CD4-positive, alpha-beta memory T cell (primary cell): ENCODE measurements around the gene KRTAP4-3. TPM values are rescaled to one million over a fixed set of nuclear protein-coding genes. Genes with fewer than 3 reads are reported as not detected.
"Not testable (repeated sequence)": the region's sequence is repeated elsewhere in the genome, so short reads cannot be mapped to it uniquely, and the experiment has no call there.

Experiments
- CTCF ChIA-PET: fragments of 350-600 bp; sonication (Branson Sonifier 250); formaldehyde crosslinking; loops from one replicate; lab custom pipeline; 2021; ENCODE audit warnings: inconsistent platforms; ENCODE audit not compliant: partially characterized antibody; lab: Charles Lee
- POLR2A ChIA-PET: fragments of 350-600 bp; sonication (Branson Sonifier 250); formaldehyde crosslinking; loops from one replicate; lab custom pipeline; 2021; ENCODE audit not compliant: partially characterized antibody; lab: Charles Lee
- DNase-seq, 5 donors: peaks; one replicate each; pipeline versions ENCODE4 v3.0.0 to v3.0.0-alpha.2; 2020 to 2022; ENCODE audit warnings: mixed read lengths in 1 of 5
- H3K27ac ChIP-seq: one replicate; pipeline ENCODE4 v1.7.0; 2013; ENCODE audit warnings: low read depth, low read length
- H3K27me3 ChIP-seq: 2 replicates; pipeline ENCODE4 v1.7.0; 2013; ENCODE audit warnings: mild to moderate bottlenecking, low read length, moderate library complexity; ENCODE audit not compliant: insufficient read depth
- H3K36me3 ChIP-seq: 2 replicates; pipeline ENCODE4 v1.7.0; 2013; ENCODE audit warnings: mild to moderate bottlenecking, low read length, moderate library complexity; ENCODE audit not compliant: insufficient read depth
- H3K4me1 ChIP-seq: 2 replicates; pipeline ENCODE4 v1.7.0; 2013; ENCODE audit warnings: mild to moderate bottlenecking, low read length, moderate library complexity; ENCODE audit not compliant: insufficient read depth
- H3K4me3 ChIP-seq, 2 donors: one replicate each; pipeline ENCODE4 v1.7.0; 2013; ENCODE audit warnings: low read length in 2 of 2, mild to moderate bottlenecking in 1 of 2
- H3K9me3 ChIP-seq, 2 donors: one replicate each; pipeline ENCODE4 v1.7.0; 2013; ENCODE audit warnings: low read length in 2 of 2, control low read depth in 1 of 2; ENCODE audit not compliant: control insufficient read depth in 1 of 2
- H3K27ac Mint-ChIP-seq, 7 donors: one replicate each; pipeline ENCODE4 v1.8.0; 2020 to 2021; ENCODE audit warnings: mixed read lengths in 7 of 7, mild to moderate bottlenecking in 6 of 7, inconsistent platforms in 3 of 7, moderate library complexity in 3 of 7
- H3K27me3 Mint-ChIP-seq, 2 donors: one replicate each; pipeline ENCODE4 v1.8.0; 2020 to 2021; ENCODE audit warnings: mixed read lengths in 2 of 2
- H3K36me3 Mint-ChIP-seq, 2 donors: one replicate each; pipeline ENCODE4 v1.8.0; 2020 to 2021; ENCODE audit warnings: mixed read lengths in 2 of 2, inconsistent platforms in 1 of 2, mild to moderate bottlenecking in 1 of 2
- H3K4me1 Mint-ChIP-seq, 4 donors: one replicate each; pipeline ENCODE4 v1.8.0; 2020 to 2021; ENCODE audit warnings: mixed read lengths in 4 of 4, mild to moderate bottlenecking in 1 of 4
- H3K4me3 Mint-ChIP-seq, 8 donors: one replicate each; pipeline ENCODE4 v1.8.0; 2020 to 2021; ENCODE audit warnings: mixed read lengths in 8 of 8, mild to moderate bottlenecking in 7 of 8, moderate library complexity in 6 of 8, inconsistent platforms in 3 of 8
- H3K9me3 Mint-ChIP-seq, 8 donors: one replicate each; pipeline ENCODE4 v1.8.0; 2020 to 2021; ENCODE audit warnings: mixed read lengths in 8 of 8, mild to moderate bottlenecking in 5 of 8, inconsistent platforms in 3 of 8, moderate library complexity in 1 of 8
- intact Hi-C: fragments of 100-400 bp; cut with micrococcal nuclease; formaldehyde crosslinking; loops from one replicate; pipeline ENCODE4 v1.15.1; 2023
- polyA plus RNA-seq, 2 donors: library from polyadenylated mRNA; unstranded; fragments of 300-500 nt; fragmentation: Illumina TruSeq; gene quantifications; one replicate each; pipeline ENCODE4 v1.2.3, GENCODE V29; 2021
- total RNA-seq, 2 experiments: library from RNA; stranded (reverse); gene quantifications; one replicate each; pipeline ENCODE4 v1.2.3, GENCODE V29; 2021

KRTAP4-3 gene
- total and polyA plus RNA-seq, 4 experiments from 2014 or later, result not detected

DNA sequence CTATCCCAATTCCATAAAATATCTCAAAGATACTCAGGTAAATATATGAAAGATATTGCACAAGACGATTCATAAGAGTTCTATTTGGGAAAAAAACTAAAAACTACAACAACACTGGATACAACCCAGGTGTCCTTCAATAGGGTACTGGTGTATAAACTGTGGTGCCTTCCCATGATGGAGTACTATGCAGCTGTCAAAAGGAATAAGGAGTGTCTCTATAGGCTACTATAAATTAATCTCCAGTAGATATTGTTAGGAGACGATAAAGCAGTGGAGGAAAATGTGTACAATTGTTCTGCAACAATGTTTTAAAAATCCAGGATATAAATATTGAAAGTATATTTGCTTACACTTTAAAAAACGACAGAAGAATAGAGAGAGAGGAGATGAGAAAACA is 41.6 kb downstream of the KRTAP4-3 start:
- H3K27me3 ChIP-seq, result no peaks in the 10 kb centered on the region
- Mint-ChIP-seq H3K4me1 (peaks cover 11 to 91% (median 51%) of the 10 kb centered on the region in 4 donors), H3K4me3 (peak overlapping the region in 3 of 8 donors; percentile 39 to 75 (median 71)), H3K27ac (peak overlapping the region in 3 of 7 donors; percentile 43 to 64 (median 59)), H3K9me3 (peaks cover 0 to 7% (median 3%) of the 10 kb centered on the region in 8 donors), H3K27me3 (no peaks in the 10 kb centered on the region), H3K36me3 (no peaks in the 10 kb centered on the region)
- intact Hi-C loops, result loop anchor here (5.0 kb wide), 1 partner anchor 181 kb away; the partner anchor contains the start of gene KRTAP16-1
- peaks cover 47% of the 10 kb centered on the region for H3K4me1 ChIP-seq
- DNase-seq, result no peak
- no peaks in the 10 kb centered on the region for H3K36me3 ChIP-seq
- no peak overlapping the region for H3K4me3 ChIP-seq
- H3K9me3 ChIP-seq, result no peaks in the 10 kb centered on the region
- no peak overlapping the region for H3K27ac ChIP-seq
- ChIA-PET POLR2A (interaction anchor here (0.7 kb wide), 1 partner anchor 207 kb away, joined by 3 read pairs; no protein-coding TSS in a partner anchor), CTCF (interaction anchor here (1.6 kb wide), 1 partner anchor 196 kb away, joined by 5 read pairs; no protein-coding TSS in a partner anchor)

- Mint-ChIP-seq H3K27me3 (no peaks in the 10 kb centered on the region), H3K27ac (peak overlapping the region in 1 of 7 donors; percentile 93), H3K4me1 (peaks cover 11 to 88% (median 53%) of the 10 kb centered on the region in 4 donors), H3K4me3 (peak overlapping the region in 3 of 8 donors; percentile 44 to 87 (median 51)), H3K9me3 (peaks cover 0 to 7% (median 4%) of the 10 kb centered on the region in 8 donors), H3K36me3 (no peaks in the 10 kb centered on the region)
- Histone ChIP-seq H3K27me3 (no peaks in the 10 kb centered on the region), H3K36me3 (no peaks in the 10 kb centered on the region), H3K4me3 (no peak overlapping the region), H3K4me1 (peaks cover 52% of the 10 kb centered on the region), H3K27ac (no peak overlapping the region), H3K9me3 (no peaks in the 10 kb centered on the region)
- intact Hi-C loops, result loop anchor here (5.0 kb wide), 1 partner anchor 182 kb away; the partner anchor contains the start of gene KRTAP16-1
- DNase-seq, result no peak
- CTCF ChIA-PET, result no interaction called here
- POLR2A ChIA-PET, result interaction anchor here (1.2 kb wide), 1 partner anchor 9 kb away, joined by 3 read pairs; no protein-coding TSS in a partner anchor
Observed at GRCh38 chr17:41125064-41125463, 43.0 kb downstream of the KRTAP4-3 start.

DNA sequence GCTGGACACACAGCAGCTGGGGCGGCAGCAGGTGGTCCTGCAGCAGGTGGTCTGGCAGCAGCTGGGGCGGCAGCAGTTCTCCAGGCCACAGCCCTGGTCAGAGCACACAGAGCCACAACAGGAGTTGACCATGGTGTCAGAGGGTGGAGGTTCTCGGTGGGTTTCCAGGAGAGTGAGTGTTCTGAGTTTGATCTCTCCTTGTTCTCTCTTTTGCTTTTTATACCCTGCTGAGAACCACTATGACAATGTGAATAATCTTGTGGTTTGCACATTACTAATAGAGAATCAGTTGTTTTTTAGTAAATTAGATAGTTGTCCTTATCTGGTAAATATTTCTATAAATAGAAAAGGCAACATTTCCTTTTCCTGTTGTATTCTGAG is 44.0 kb downstream of the KRTAP4-3 start, which contains the start of gene KRTAP4-12:
Gene KRTAP4-12 (minus strand): TSS at position 192 of the 381 bp plus-strand sequence. CDS start 60 bp downstream, at position 132.
- H3K9me3 ChIP-seq, H3K36me3 ChIP-seq, DNase-seq, intact Hi-C loops, H3K27ac ChIP-seq, H3K4me3 ChIP-seq, H3K27me3 ChIP-seq, H3K27me3 Mint-ChIP-seq, H3K36me3 Mint-ChIP-seq, H3K9me3 Mint-ChIP-seq: not testable (repeated sequence)
- H3K4me3 Mint-ChIP-seq, result peak within 1 kb of the TSS in 7 of 8 donors; percentile 64 to 87 (median 73)
- CTCF ChIA-PET, result interaction anchor here (0.7 to 1.0 kb wide), 2 partner anchors 163 to 199 kb away, joined by 3 to 6 read pairs; no protein-coding TSS in a partner anchor
- H3K4me1 Mint-ChIP-seq, result peaks cover 13 to 82% (median 50%) of the 10 kb centered on the region in 4 donors
- POLR2A ChIA-PET, result interaction anchor here (1.2 kb wide), 1 partner anchor 10 kb away, joined by 3 read pairs; no protein-coding TSS in a partner anchor
- H3K27ac Mint-ChIP-seq, result peak within 1 kb of the TSS in 6 of 7 donors; percentile 2 to 91 (median 74)
- peaks cover 57% of the 10 kb centered on the region for H3K4me1 ChIP-seq

- H3K9me3 Mint-ChIP-seq, intact Hi-C loops, H3K4me3 ChIP-seq, H3K9me3 ChIP-seq, H3K36me3 Mint-ChIP-seq, H3K27me3 ChIP-seq, H3K27me3 Mint-ChIP-seq, H3K36me3 ChIP-seq, DNase-seq, H3K27ac ChIP-seq: not testable (repeated sequence)
- H3K27ac Mint-ChIP-seq, result peak overlapping the region in 6 of 7 donors; percentile 2 to 91 (median 64)
- H3K4me3 Mint-ChIP-seq, result peak overlapping the region in 7 of 8 donors; percentile 64 to 87 (median 73)
- peaks cover 57% of the 10 kb centered on the region for H3K4me1 ChIP-seq
- peaks cover 13 to 81% (median 48%) of the 10 kb centered on the region in 4 donors for H3K4me1 Mint-ChIP-seq
- CTCF ChIA-PET, result interaction anchor here (0.7 to 1.0 kb wide), 2 partner anchors 163 to 199 kb away, joined by 3 to 6 read pairs; no protein-coding TSS in a partner anchor
- POLR2A ChIA-PET, result interaction anchor here (1.2 to 1.5 kb wide), 2 partner anchors 10 kb away, joined by 3 to 4 read pairs; no protein-coding TSS in a partner anchor
Observed at GRCh38 chr17:41123292-41123990, 44.6 kb downstream of the KRTAP4-3 start.

DNA sequence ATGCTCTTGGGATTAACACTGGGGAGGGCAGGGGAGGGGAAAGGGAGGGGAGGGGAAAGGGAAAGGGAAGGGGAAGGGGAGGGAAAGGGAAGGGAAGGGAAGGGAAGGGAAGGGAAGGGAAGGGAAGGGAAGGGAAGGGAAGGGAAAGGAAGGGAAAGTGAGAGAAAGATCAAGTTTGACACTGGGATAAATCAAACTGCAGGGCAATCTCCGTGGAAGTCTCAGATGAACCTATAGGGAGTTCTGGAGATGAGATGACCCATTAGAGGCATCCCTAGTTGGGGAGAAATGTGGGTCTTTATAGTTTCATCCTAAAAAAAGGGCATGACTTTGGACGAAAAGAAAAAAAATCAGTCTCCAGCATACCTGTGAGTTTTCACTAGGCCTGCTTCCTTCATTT is 46.3 kb downstream of the KRTAP4-3 start:
- ChIA-PET POLR2A (interaction anchor here (1.1 to 1.5 kb wide), 3 partner anchors 10 to 187 kb away, joined by 4 to 6 read pairs (median 4); partner anchors contain the start of gene KRTAP16-1), CTCF (interaction anchor here (1.2 to 1.6 kb wide), 2 partner anchors 201 to 427 kb away, joined by 3 to 9 read pairs; no protein-coding TSS in a partner anchor)
- H3K4me1 ChIP-seq, result peaks cover 54% of the 10 kb centered on the region
- H3K9me3 ChIP-seq, result no peaks in the 10 kb centered on the region
- Mint-ChIP-seq H3K27me3 (peaks cover 2 to 4% of the 10 kb centered on the region in 2 donors), H3K4me1 (peaks cover 13 to 68% (median 50%) of the 10 kb centered on the region in 4 donors), H3K27ac (peak overlapping the region in 1 of 7 donors; percentile 12), H3K9me3 (peaks cover 0 to 7% (median under 1%) of the 10 kb centered on the region in 8 donors), H3K36me3 (no peaks in the 10 kb centered on the region), H3K4me3 (no peak overlapping the region)
- no peak for DNase-seq
- no peaks in the 10 kb centered on the region for H3K27me3 ChIP-seq
- no peak overlapping the region for H3K27ac ChIP-seq
- no peak overlapping the region for H3K4me3 ChIP-seq
- H3K36me3 ChIP-seq, result no peaks in the 10 kb centered on the region
- intact Hi-C loops, result loop anchor here (2.0 kb wide), 3 partner anchors 201 to 427 kb away; no protein-coding TSS in a partner anchor

DNA sequence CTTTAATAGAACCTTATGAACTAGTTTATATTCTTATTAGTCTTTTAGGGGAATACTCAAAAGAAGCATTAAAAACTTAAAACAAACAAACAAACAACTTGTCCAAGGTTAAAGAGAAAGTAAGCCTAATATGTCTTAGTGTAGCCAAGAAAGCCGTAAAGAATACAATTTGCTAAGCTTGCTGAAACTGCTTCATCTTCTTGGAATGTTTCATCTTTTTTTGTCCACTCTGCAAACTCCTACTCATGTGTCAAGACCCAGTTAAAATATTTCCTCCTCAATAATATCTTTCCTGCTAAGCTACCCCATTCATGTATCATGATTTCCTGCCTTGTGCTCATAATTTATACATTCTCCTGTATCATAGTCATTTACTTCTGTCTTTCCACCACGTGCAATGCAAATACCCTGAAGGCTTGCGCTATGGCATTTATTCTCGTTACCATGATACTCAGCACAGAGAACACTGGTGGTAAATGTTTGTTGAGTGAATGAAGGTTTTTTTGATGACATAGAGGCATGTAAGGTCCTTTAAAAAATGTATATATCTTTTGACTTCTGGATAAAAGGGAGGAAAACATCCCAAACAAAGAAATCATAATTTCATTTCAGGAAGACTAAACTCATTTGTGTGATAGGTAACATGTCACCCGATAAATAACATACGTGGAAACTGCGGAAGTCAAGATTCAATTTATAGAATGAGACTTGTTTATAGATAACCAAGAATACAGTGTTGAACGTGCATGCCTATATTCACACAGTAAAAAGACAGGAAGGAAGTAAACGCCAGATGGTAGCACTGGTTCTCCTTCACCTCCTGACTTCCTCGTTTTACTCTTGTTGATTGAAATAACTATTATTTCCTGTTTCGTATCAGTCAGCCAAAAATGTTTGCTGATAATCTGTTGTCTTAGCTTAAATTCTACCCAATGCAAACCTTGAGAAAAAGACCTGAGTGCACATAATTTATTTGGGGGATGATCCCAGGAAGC is 48.0 kb downstream of the KRTAP4-3 start:
- intact Hi-C loops, result loop anchor here (2.0 kb wide), 3 partner anchors 203 to 429 kb away; no protein-coding TSS in a partner anchor
- H3K4me1 ChIP-seq, result peaks cover 37% of the 10 kb centered on the region
- not testable (repeated sequence) for H3K4me3 ChIP-seq, H3K27me3 Mint-ChIP-seq, H3K9me3 Mint-ChIP-seq, H3K27ac ChIP-seq, H3K27me3 ChIP-seq, H3K9me3 ChIP-seq, H3K36me3 ChIP-seq, H3K36me3 Mint-ChIP-seq
- CTCF ChIA-PET, result interaction anchor here (0.7 to 2.3 kb wide), 5 partner anchors 189 to 429 kb away, joined by 3 to 21 read pairs (median 6); partner anchors contain the start of gene KRTAP16-1
- POLR2A ChIA-PET, result interaction anchor here (0.8 to 1.9 kb wide), 5 partner anchors 10 to 202 kb away, joined by 3 to 11 read pairs (median 6); partner anchors contain the start of gene KRTAP16-1
- peak in 3 of 5 donors; percentile 37 to 42 (median 37) for DNase-seq
- Mint-ChIP-seq H3K4me1 (peaks cover 6 to 62% (median 37%) of the 10 kb centered on the region in 4 donors), H3K27ac (peak overlapping the region in 5 of 7 donors; percentile 4 to 90 (median 81)), H3K4me3 (peak overlapping the region in 6 of 8 donors; percentile 41 to 84 (median 73))
